Renal pelvis (tissue), 12 donors: ENCODE data around the gene VSIG8. TPM values are rescaled to one million over a fixed set of nuclear protein-coding genes. Genes with fewer than 3 reads are reported as not detected.
A peak's percentile ranks its signal among the peaks of the same experiment; 100 is the strongest.
"Not testable (repeated sequence)": the region's sequence is repeated elsewhere in the genome, so short reads cannot be mapped to it uniquely, and the experiment has no call there.

Experiments
- DNase-seq: peaks from one replicate; pipeline ENCODE4 v3.0.0-alpha.2; 2013
- long read RNA-seq, 16 experiments: transcript quantifications; one replicate each; lab custom pipeline, GENCODE V29; 2026
- polyA plus RNA-seq, 3 donors: library from polyadenylated mRNA; unstranded; fragments of 120-200 nt; gene quantifications; one replicate each; pipeline ENCODE4 v1.2.1, GENCODE V29; 2013; ENCODE audit not compliant: insufficient read length in 3 of 3

VSIG8 gene, protein sequence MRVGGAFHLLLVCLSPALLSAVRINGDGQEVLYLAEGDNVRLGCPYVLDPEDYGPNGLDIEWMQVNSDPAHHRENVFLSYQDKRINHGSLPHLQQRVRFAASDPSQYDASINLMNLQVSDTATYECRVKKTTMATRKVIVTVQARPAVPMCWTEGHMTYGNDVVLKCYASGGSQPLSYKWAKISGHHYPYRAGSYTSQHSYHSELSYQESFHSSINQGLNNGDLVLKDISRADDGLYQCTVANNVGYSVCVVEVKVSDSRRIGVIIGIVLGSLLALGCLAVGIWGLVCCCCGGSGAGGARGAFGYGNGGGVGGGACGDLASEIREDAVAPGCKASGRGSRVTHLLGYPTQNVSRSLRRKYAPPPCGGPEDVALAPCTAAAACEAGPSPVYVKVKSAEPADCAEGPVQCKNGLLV
- polyA plus RNA-seq, result 1 to 10 TPM in 1 of 3 donors, under 1 TPM in 2; 0.43 to 2.6 (median 0.49) TPM
- long read RNA-seq, donor 1, result 0 reads
- long read RNA-seq, donor 2, result 0 reads
- long read RNA-seq, donor 3, result 0 reads
- long read RNA-seq, donor 4, result 0 reads
- long read RNA-seq, donor 5, result 0 reads
- long read RNA-seq, donor 6, result 0 reads
- long read RNA-seq, donor 7, result 0 reads
- long read RNA-seq, donor 8, result 0 reads
- long read RNA-seq, donor 9, result 0 reads
- long read RNA-seq, donor 10, result 0 reads
- long read RNA-seq, donor 11, result 0 reads
- long read RNA-seq, donor 12, result 0 reads
- long read RNA-seq, donor 13, result 0 reads
- long read RNA-seq, donor 14, result 0 reads
- long read RNA-seq, donor 15, result 0 reads
- long read RNA-seq, donor 16, result 0 reads

DNA sequence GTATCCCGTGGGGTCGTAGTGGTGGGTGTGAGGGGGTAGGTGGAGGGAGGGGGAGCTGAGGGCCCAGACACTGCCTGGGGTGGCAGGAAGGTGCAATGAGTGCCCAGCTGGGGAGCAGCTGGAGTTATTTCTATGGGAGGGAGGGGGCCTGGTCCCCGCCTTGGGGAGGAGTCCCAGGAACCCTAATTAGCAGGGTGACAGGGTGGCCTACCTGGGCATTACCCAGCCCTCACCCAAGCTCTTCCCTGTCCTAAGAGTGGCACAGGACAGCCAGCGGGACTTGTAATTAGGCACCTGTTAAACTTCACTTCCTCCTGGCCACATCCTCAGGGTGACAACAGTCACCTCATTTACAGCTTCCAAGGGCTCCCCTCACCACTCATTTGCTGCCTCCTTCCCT is at the start of gene VSIG8:
TSS of gene VSIG8 (minus strand) at position 101 of the 400 bp plus-strand sequence. CDS start 136 bp downstream, outside the sequence.
- DNase-seq, result no peak

GRCh38 chr1:159911326-159912070 is 49.0 kb upstream of the VSIG8 start:
- no peak for DNase-seq

- no peak for DNase-seq
These were observed 45.8 kb upstream of the VSIG8 start for GRCh38 chr1:159908031-159908940.

GRCh38 chr1:159906960-159907359 is 44.5 kb upstream of the VSIG8 start:
- no peak for DNase-seq

DNA sequence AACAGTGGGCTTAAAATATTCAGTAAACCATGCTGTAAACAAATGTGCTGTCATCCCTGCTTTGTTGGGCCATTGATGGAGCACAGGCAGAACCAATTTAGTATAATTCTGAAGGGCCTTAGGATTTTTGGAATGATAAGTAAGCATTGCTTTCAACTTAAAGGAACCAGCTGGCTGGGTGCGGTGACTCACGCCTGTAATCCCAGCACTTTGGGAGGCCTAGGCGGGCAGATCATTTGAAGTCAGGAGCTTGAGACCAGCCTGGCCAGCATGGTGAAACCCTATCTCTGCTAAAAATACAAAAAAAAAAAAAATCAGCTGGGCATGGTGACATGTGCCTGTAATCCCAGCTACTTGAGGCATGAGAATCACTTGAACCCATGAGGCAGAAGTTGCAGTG is 41.6 kb upstream of the VSIG8 start:
- not testable (repeated sequence) for DNase-seq

DNA sequence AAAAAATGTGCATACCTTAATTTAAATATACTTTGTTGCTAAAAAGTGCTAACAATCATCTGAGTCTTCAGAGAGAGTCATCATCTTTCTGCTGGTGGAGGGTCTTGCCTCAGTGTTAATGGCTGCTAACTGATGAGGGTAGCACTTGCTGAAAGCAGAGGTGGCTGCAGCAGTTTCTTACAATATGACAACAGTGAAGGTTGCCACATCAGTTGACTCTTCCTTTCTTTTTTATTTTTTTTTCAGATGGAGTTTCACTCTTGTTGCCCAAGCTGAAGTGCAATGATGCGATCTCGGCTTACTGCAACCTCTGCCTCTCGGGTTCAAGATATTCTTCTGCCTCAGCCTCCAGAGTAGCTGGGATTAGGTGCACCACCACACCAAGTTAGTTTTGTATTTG is 40.1 kb upstream of the VSIG8 start:
- DNase-seq, result no peak

DNA sequence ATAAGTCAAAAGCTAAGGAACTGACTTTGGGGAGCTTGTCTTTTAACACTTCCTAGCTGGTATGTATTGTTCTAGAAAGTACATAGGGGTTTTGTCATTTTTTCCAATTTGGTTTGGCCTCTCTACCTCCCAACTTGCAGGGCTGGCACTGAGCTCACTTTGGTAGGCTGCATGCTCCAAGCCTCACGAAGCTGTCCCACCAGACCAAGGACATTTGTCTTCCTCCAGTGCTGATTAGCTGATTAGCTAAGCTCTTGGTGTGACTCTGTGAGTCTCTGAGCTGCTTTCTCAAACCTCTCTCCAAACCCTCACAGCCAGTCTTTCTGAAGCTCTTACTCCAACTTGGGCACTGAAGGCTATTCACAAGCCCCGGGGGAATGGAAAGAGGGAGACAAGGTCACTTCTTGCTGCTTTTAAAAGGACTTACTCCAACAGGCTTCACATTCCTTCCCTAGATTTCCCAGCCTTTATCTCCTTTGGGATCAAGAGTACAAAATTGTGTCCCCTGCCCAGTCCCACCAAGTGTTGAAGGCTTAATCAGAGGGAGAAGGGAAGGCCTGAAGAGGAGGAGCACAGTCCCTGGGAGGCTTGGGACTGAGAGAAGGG is 38.4 kb upstream of the VSIG8 start:
- DNase-seq, result no peak

DNA sequence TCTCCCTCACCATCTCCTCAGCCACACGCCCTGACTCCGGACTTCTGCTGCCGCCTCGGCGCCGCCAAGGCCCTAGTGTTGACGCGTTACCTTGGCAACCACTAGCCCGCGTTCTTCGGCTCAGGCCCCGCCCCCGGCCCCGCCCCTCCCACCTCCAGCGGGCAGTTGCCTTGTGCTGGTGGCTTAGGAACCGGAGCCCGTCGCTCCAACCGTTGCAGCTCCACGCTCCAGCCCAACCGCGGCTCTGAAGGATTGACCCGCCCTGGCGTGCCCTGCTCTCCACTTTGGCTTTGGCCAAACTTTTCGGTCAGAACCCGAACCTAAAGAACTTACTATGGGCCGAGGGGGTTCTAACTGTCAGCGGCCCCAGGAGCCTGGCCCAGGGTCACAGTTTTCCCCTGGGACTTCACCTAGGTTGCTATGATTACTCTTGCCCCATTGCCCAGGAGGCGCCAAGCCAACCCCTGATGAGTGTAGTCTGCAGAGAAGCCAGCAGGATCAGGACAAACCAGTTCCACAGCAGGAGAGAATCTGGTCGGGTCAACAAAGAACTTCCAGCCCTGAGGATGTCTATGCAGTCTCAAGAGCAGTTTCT is 37.7 kb upstream of the VSIG8 start, which contains the start of gene CFAP45:
TSS of gene CFAP45 (minus strand) at position 80 of the 595 bp plus-strand sequence. CDS start at position 13, 67 bp downstream.
- peak; percentile 87 for DNase-seq

DNA sequence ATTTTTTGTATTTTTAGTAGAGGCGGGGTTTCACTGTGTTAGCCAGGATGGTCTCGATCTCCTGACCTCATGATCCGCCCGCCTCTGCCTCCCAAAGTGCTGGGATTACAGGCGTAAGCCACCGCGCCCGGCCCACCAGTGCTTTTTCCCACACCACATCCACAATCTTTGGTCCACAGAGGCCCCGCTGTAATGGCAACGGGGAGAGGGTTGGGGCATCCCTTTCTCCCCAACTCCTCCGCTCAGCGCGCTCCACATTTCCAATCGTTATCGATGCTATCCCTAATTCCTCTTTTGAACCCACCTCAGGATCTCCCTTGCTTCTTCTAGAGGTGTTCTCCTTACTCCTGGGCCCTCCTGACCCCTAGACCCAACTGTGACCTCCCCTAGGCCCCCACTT is 37.2 kb upstream of the VSIG8 start:
- not testable (repeated sequence) for DNase-seq

GRCh38 chr1:159898527-159898926 is 36.1 kb upstream of the VSIG8 start:
- DNase-seq, result no peak

DNA sequence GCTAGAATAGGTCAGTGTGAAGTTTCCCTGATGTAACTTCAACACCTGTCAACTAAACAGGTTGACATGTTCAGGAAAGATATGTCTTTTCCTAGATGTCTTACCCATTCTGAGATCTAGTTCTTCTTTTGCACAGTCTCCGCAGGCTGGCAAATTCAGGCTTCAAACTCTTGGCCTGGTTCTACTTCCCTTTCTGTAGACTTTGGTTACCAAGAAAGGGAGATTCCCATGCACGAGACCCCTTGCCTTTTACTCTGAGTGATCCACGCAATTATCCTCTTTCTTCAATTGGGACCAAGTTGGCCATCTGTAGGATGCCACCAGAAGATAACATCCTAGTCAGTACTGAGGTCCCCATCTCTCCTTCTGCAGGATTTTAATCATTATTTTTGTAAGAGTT is 35.5 kb upstream of the VSIG8 start:
- no peak for DNase-seq

GRCh38 chr1:159896546-159896930 is 34.1 kb upstream of the VSIG8 start:
- no peak for DNase-seq

DNA sequence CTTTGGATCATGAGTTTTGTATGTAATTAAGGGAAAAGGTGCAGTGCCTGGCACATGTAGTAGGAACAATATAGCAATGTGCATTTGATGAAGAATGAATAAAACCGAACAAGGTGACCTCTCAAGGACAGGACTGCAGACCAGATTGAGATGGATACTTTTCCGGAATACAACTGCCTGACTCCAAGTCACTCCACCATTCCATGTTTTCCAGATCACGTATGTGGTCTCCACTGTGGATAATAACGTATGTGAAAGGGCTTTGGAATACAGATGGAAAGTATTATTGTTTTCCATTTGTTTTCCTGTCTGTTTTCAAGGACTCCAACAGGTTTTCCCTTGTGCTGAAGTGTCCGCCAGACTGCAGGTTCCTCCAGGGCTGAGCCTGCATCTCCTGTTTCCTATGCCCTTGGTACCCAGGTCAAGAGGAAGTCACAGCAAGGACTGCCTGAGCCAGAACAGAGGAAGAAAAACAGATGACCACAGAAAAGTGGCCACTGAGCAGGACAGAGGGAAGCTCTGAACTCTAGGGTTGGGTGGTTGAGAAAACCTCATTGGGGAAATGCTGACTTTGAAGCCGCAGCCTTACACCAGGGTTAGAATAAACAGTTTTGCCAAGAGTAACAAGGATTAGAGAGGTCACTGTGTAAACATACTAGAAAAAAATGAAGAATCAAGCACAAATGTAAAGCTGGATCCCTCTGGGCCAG is 33.5 kb upstream of the VSIG8 start:
- DNase-seq, result no peak

GRCh38 chr1:159895286-159895685 is 32.8 kb upstream of the VSIG8 start:
- DNase-seq, result no peak

- no peak for DNase-seq
These were observed 30.5 kb upstream of the VSIG8 start for GRCh38 chr1:159892944-159893343.

DNA sequence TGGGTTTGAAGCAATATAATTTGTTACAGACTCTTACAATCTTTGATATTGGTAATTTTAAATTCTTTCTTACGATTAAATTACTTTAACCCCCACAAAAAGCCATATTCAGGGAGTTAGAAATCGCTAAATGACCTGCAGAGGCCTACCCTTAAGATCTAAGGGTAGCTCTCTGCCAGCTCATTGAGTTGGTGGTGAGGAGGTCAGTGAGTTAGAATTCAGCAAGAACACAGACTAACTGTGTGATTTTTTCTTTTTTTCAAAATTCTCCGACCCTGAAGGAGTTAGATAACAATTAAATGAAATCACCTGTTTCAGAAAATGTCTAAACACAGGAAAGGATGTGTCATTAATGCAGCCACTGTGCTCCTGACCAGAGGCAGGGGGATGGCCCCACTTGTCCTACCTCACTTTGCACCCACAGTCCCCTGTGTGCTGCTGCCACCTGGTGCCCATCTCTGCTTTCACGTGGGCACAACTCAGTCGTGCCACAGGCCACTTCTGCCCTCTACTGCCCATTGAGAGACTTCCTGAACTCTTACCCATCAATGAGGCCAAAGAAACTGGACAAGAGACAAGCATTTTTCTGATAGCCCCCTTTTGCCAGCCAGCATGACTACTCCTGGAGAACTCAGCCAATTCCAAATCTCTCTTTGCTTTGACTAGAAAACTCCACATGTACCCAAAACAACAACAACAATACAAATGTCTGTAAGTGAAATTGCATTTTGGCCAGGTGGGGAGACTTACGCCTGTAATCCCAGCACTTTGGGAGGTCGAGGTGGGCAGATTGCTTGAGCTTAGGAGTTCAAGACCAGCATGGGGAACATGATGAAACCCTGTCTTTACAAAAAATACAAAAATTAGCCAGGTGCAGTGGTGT is 29.1 kb upstream of the VSIG8 start:
- peak; percentile 70 for DNase-seq

- DNase-seq, result no peak
These were observed 27.9 kb upstream of the VSIG8 start for GRCh38 chr1:159890390-159890789.

DNA sequence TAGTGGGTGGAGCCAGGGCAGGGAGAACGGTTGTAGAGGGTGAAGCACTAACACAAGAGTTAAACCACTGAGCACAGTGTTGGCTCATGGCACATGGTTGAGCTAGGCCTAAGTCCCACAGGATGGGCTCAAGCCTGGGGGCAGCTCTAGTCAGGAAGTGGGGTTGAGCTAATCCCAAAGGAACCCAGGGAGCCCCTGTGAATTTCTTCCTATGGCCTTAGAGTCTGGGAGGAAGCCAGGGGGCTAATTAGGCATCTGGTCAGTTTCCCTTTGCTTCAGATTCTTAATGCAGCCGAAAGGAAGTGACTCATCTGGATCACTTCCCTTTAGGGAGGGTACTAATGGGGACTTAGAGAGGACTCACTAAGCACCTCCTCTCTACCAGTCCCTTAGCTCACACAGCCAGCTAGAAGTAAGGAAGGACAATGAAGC is 27.4 kb upstream of the VSIG8 start:
- peak; percentile 30 for DNase-seq

DNA sequence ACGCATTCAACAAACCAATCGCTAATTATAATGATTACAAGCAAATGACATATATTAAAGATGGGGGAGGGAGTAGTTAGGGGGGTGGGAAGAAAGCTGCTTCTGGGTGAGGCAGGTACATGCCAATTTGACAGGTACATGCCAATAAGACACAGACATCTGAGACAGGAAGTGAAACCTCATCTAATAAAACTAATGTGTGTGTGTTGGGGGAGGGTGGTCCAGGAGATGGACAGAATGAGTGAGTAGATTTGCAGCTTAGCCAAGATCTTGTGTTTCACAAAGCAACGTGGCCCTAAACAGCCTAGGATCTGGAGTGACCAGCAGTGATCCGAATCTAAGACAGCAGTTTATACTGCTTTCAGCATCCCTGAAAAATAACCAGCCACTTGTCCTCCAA is 26.7 kb upstream of the VSIG8 start:
- DNase-seq, result no peak
